Raji (cell line): ENCODE measurements around the gene ARHGEF12.

Experiments
- POLR2A ChIP-seq: IDR thresholded peaks from 2 replicates; pipeline ENCODE4 v1.6.1; 2011; ENCODE audit warnings: low read depth, low read length, control low read depth; ENCODE audit not compliant: insufficient read depth

The ARHGEF12 gene

DNA sequence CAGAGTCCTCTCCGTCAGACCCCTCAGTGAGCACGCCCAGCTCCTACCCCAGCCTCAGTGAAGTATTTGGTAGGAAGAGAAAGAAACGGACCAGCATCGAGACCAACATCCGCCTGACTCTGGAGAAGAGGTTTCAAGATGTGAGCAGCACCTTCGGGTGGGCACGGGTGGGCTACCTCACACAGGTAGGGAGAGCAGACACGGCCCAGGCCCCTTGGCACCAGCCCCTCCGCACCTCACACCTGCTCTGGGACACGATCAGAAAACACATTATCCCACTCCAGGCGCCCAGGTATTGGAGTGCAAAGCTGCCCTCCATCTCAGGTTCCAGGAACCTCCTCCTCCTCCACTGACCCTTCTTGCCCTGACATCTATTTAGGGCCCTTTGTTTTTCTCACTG lies 28.7 kb upstream of the ARHGEF12 start:
- TF ChIP-seq POLR2A: no peak

DNA sequence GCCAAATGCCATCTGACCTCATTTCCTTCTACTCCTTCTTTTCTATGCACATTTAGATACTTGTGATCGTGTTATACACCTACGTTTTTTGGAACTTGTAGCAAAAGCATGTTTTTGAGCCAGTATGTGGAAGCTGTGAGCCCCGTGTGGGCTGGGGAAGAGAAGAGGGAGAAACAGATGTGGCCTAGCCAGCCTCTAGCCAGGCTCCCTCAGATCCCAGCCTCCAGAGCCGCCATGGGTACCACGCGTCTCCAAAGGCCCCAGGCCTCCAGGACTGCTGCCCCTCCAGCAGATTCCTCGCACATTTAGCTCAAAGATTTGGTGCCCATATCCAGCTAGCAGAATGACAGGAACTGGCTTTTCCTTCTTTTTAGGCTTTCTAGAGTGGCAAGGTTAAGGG lies 28.1 kb upstream of the ARHGEF12 start:
- TF ChIP-seq POLR2A: no peak

DNA sequence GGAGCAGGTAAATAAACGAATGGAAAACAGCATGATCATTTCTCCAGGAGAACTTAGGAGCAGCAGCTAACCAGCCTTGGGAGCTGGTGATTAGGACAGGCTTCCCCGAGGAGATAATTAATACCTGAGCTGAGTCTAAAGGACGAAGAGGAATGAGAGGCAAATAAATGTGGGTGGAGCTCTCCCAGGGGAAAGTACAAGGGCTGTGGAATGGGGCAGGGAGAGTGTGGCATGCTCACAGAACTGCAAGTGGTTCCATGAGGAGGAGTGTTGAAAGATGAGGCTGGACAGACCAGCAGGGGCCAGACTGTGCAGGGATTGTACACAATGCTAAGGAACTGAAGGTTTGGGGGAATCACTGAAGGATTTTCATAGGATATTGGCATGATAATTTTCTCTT lies 25.3 kb upstream of the ARHGEF12 start:
- no peak for TF ChIP-seq POLR2A

- TF ChIP-seq POLR2A: no peak
These were observed 21.4 kb upstream of the ARHGEF12 start for GRCh38 chr11:120314861-120315260.

DNA sequence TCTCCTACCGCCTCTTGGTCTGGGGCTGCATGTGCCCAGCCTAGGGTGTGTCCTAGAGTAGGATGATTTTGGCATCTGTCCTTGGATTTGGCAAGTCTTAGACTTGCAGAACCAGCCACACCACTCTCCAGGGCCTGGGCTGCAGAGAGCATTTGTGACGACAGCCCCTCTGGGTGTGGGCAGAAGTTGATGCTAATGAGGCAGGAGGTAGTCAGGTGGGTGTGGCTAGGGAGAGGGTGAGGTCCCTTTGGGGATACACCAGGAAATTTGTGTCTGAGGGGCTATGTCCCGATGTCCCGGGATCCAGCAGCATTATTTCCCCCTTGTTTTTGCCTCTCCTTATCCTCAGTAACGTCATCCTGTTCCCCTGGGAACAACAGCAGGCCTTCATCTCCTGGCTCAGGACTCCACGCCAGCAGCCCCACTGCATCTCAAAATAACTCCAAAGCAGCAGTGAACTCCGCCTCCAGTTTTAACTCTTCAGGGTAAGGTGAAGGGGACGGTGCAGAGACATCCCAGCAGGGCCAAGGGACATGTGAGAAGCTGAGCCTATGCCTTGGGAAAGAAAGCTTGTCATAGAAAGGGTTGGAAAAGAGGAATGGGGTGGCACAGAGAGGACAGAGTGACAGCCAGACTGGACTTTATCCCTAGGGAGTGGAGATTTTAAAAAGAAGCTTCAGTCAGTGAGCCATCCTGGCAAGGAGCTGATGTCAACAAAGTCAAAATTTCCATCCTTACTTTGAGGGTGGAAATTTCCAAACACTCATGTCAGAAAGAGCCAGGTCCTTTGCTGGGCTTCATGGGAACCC lies 19.1 kb upstream of the ARHGEF12 start:
- TF ChIP-seq POLR2A: no peak

DNA sequence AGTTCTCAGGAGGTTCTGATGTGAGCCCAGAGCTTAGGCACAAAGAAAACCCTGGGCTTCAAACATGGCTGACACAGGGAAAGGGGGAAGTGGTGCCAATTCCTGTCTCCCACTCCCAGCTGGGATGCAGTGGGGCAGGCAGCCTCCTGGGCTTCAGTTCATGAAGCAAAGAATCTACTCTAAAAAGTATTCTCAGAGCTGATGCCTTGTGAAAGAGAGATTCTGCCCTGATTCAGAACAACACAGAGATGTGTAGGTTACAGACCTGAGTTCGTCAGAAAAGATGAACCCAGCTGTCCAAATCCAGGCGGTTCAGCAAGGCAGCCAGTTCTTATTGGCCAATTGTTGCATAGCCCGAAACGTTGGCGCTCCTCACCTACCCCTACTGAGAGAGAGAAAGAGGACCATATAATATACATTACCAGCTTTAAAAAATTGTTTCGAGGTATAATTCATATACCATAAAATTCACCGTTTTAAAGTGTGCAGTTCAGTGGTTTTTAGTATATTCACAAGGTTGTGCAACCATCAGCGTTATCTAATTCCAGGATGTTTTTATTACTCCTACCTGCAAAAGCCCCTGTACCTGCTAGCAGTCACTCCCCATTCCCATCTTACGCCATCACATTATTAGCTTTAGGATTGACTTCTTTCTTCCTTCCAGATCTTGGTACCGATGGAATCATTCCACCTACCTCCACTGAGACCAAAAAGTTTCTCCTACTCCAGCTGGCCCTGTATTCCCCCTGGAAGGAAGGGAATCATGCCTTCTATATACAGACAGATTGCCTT lies 18.3 kb upstream of the ARHGEF12 start:
- TF ChIP-seq POLR2A: no peak

DNA sequence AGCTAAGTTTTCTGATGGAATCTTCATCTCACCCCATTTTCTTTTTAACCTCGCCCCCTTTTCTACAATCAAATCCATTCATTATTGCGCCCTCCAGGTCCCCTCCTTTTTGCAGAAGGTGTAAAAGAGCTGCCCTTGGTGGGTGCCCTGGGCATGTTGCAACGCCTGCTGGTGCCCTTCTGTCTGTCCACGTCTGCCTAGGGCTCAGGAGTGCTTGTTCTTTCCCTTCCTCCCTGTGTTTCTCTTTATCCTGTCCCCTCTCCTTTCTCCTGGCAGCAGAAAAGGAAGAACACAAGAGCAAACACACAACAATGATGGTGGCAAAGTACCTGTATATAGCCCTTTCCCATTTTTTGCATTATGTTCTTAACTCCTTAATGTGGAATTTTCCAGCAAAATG lies 17.3 kb upstream of the ARHGEF12 start:
- no peak for TF ChIP-seq POLR2A

- no peak for TF ChIP-seq POLR2A
These were observed 11.0 kb upstream of the ARHGEF12 start, which contains the start of gene TLCD5 for GRCh38 chr11:120324932-120325810. Gene TLCD5 (plus strand): TSS chr11:120325299. CDS start chr11:120327442, 2,143 bp downstream.

DNA sequence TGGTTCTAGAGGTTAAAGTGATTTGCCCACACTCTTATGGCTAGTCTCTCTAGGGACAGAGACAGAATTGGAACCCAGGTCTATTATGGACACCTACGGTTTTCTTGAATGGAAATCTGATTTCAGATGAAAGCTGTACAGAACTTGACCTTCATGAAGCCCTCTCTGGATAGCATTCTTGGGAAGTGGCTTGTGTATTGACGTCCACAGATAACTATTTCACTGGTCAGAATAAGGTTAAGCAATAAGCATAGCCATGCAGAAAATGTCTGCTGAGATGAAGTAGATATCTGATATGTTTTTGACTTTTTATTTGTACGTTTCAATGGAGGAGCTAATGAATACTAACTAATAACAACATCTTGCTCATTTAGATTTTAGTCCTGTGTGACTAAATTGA lies 10.0 kb upstream of the ARHGEF12 start:
- no peak for TF ChIP-seq POLR2A

- no peak for TF ChIP-seq POLR2A
These were observed 9.3 kb upstream of the ARHGEF12 start for GRCh38 chr11:120326845-120327281.

DNA sequence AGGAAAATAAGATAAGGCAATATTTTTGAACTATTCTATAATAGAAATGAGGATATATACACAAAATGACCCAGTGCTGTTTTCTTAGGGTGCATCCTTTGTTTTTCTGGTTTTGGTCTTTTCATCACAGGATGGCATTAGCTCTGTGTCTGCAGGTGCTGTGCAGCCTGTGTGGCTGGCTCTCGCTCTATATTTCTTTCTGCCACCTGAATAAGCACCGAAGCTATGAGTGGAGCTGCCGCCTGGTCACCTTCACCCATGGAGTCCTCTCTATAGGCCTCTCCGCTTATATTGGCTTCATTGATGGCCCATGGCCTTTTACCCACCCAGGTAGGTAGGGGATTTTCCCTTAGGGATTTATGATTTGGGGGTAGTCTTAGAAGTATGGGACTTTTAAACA lies 8.9 kb upstream of the ARHGEF12 start:
- no peak for TF ChIP-seq POLR2A

- TF ChIP-seq POLR2A: no peak
These were observed 6.7 kb upstream of the ARHGEF12 start for GRCh38 chr11:120329556-120329955.

DNA sequence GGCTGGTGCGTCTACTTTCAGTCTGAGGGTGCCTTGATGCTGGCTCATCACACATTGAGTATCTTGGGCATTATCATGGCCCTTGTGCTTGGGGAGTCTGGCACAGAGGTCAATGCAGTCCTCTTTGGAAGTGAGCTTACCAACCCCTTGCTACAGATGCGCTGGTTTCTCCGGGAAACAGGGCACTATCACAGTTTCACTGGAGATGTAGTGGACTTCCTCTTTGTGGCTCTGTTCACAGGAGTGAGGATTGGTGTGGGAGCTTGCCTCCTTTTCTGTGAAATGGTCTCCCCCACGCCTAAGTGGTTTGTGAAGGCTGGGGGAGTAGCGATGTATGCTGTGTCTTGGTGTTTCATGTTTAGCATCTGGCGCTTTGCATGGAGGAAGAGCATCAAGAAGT lies 6.2 kb upstream of the ARHGEF12 start:
- no peak for TF ChIP-seq POLR2A

GRCh38 chr11:120331301-120331996 lies 4.8 kb upstream of the ARHGEF12 start:
- TF ChIP-seq POLR2A: no peak
